ENCODE measurements around the gene WDFY4. TPM values are rescaled to one million over a fixed set of nuclear protein-coding genes. Genes with fewer than 3 reads are reported as not detected.

The WDFY4 gene
- total RNA-seq, 1 donor from 2014 or later, result not detected

GRCh38 chr10:48813291-48813690 is 128.6 kb downstream of the WDFY4 start:
- Histone ChIP-seq H3K4me3 (ENCODE audit: low read depth, low read length) (no peak overlapping the region), H3K36me3 (ENCODE audit: control insufficient read depth, insufficient read depth, low read length) (no peaks in the 10 kb centered on the region), H3K27me3 (ENCODE audit: control insufficient read depth, insufficient read depth, low read length) (no peaks in the 10 kb centered on the region)
- no peak for DNase-seq (ENCODE audit: low read depth)
- TF ChIP-seq CTCF (IDR thresholded peaks at IDR 0.05; ENCODE audit: insufficient read depth, low read length, poor library complexity, severe bottlenecking), result no peak

- no peaks in the 10 kb centered on the region for H3K36me3 ChIP-seq (ENCODE audit: control insufficient read depth, insufficient read depth, low read length)
Measured at GRCh38 chr10:48813825-48814224, 129.2 kb downstream of the WDFY4 start.

GRCh38 chr10:48814933-48815332 is 130.3 kb downstream of the WDFY4 start:
- Histone ChIP-seq H3K4me3 (ENCODE audit: low read depth, low read length) (no peak overlapping the region), H3K27me3 (ENCODE audit: control insufficient read depth, insufficient read depth, low read length) (no peaks in the 10 kb centered on the region), H3K36me3 (ENCODE audit: control insufficient read depth, insufficient read depth, low read length) (no peaks in the 10 kb centered on the region)
- TF ChIP-seq CTCF (IDR thresholded peaks at IDR 0.05; ENCODE audit: insufficient read depth, low read length, poor library complexity, severe bottlenecking), result no peak
- no peak for DNase-seq (ENCODE audit: low read depth)

More at GRCh38 chr10:48813825-48814224, 129.2 kb downstream of the WDFY4 start:
- no peak for TF ChIP-seq CTCF (IDR thresholded peaks at IDR 0.05; ENCODE audit: insufficient read depth, low read length, poor library complexity, severe bottlenecking)
- Histone ChIP-seq H3K4me3 (ENCODE audit: low read depth, low read length) (no peak overlapping the region), H3K27me3 (ENCODE audit: control insufficient read depth, insufficient read depth, low read length) (no peaks in the 10 kb centered on the region)
- DNase-seq (ENCODE audit: low read depth), result no peak

- no peak for TF ChIP-seq CTCF (IDR thresholded peaks at IDR 0.05; ENCODE audit: insufficient read depth, low read length, poor library complexity, severe bottlenecking)
- no peak for DNase-seq (ENCODE audit: low read depth)
- Histone ChIP-seq H3K27me3 (ENCODE audit: control insufficient read depth, insufficient read depth, low read length) (no peaks in the 10 kb centered on the region), H3K4me3 (ENCODE audit: low read depth, low read length) (no peak overlapping the region), H3K36me3 (ENCODE audit: control insufficient read depth, insufficient read depth, low read length) (no peaks in the 10 kb centered on the region)
Measured at GRCh38 chr10:48817141-48817540, 132.5 kb downstream of the WDFY4 start.

GRCh38 chr10:48818081-48818480 is 133.4 kb downstream of the WDFY4 start:
- no peak for DNase-seq (ENCODE audit: low read depth)
- no peaks in the 10 kb centered on the region for H3K36me3 ChIP-seq (ENCODE audit: control insufficient read depth, insufficient read depth, low read length)
- TF ChIP-seq CTCF (IDR thresholded peaks at IDR 0.05; ENCODE audit: insufficient read depth, low read length, poor library complexity, severe bottlenecking), result no peak
- H3K27me3 ChIP-seq (ENCODE audit: control insufficient read depth, insufficient read depth, low read length), result no peaks in the 10 kb centered on the region
- H3K4me3 ChIP-seq (ENCODE audit: low read depth, low read length), result no peak overlapping the region

GRCh38 chr10:48818861-48819520 is 134.3 kb downstream of the WDFY4 start:
- no peak for DNase-seq (ENCODE audit: low read depth)
- Histone ChIP-seq H3K27me3 (ENCODE audit: control insufficient read depth, insufficient read depth, low read length) (no peaks in the 10 kb centered on the region), H3K4me3 (ENCODE audit: low read depth, low read length) (no peak overlapping the region), H3K36me3 (ENCODE audit: control insufficient read depth, insufficient read depth, low read length) (no peaks in the 10 kb centered on the region)
- no peak for TF ChIP-seq CTCF (IDR thresholded peaks at IDR 0.05; ENCODE audit: insufficient read depth, low read length, poor library complexity, severe bottlenecking)
